Activated CD8-positive, alpha-beta memory T cell treated with anti-CD3 and anti-CD28 coated beads, Interleukin-2, amount 10 ng/mL, durations not matched to agents 7 days and 5 days (primary cell): ENCODE results near the gene RASGRP4. TPM values are rescaled to one million over a fixed set of nuclear protein-coding genes. Genes with fewer than 3 reads are reported as not detected.
"Not testable (repeated sequence)": the region's sequence is repeated elsewhere in the genome, so short reads cannot be mapped to it uniquely, and the experiment has no call there.

ENCODE experiments used
- ATAC-seq: fragments of 150-1000 bp; cut with Tn5 transposase; one replicate; pipeline ENCODE4 v1.10.0; 2021; ENCODE audit warnings: moderate library complexity
- CTCF ChIA-PET: fragments of 350-600 bp; sonication (Branson Sonifier 250); formaldehyde crosslinking; loops from one replicate; lab custom pipeline; 2021; ENCODE audit warnings: antibody characterized with exemption; lab: Charles Lee
- DNase-seq: peaks from one replicate; pipeline ENCODE4 v3.0.0-alpha.2; 2020
- H3K27ac Mint-ChIP-seq: one replicate; pipeline ENCODE4 v1.8.0; 2021; ENCODE audit warnings: mild to moderate bottlenecking, mixed read lengths
- H3K27me3 Mint-ChIP-seq: one replicate; pipeline ENCODE4 v1.8.0; 2021; ENCODE audit warnings: mixed read lengths
- H3K36me3 Mint-ChIP-seq: one replicate; pipeline ENCODE4 v1.8.0; 2021; ENCODE audit warnings: mild to moderate bottlenecking, mixed read lengths
- H3K4me1 Mint-ChIP-seq: one replicate; pipeline ENCODE4 v1.8.0; 2021; ENCODE audit warnings: mixed read lengths
- H3K4me3 Mint-ChIP-seq: one replicate; pipeline ENCODE4 v1.8.0; 2021; ENCODE audit warnings: mild to moderate bottlenecking, moderate library complexity, mixed read lengths
- H3K9me3 Mint-ChIP-seq: one replicate; pipeline ENCODE4 v1.8.0; 2022; ENCODE audit warnings: low read depth, mixed read lengths
- total RNA-seq, 2 experiments: library from RNA; stranded (reverse); gene quantifications; one replicate each; pipeline ENCODE4 v1.2.3, GENCODE V29; 2021

The RASGRP4 gene
- total RNA-seq, 2 experiments from 2014 or later, result 1.4 to 1.6 TPM

DNA sequence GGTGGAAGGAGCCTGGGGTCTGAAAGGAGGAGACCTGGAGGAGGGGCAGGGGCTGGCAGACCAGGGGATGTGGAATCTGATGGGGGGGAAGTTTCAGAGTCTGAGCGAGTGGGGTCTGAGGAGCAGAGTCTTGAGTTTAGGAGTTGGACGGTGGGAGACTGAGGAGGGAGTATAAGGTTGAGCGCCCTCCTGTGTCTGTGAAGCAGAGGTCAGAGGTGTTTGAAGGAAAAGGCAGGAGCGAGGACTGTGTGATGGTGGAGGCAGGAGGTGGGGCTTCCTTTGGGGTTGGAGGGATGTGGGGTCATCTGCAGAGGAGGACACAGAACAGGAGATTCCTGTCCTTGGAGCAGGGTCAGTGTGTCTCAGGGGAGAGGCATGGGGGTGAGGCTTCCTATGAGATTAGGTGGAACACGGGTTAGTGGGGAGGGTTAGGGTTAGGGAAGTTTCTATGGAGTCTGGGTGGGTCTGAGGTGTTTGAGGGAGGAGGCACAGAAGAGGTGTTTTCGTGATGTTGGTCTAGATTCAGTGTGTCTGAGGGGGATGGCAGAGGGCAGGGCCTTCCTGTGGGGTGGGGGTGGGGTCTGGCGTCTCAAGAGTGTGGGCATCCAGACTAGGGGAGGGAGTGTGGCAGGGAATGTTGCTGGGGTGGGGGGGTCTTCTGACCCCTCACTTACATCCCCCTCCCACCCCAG lies 15.8 kb upstream of the RASGRP4 start:
- ATAC-seq (peak; percentile 20), DNase-seq (no peak)
- CTCF ChIA-PET, result no interaction called here
- Mint-ChIP-seq H3K4me1 (peaks cover 10% of the 10 kb centered on the region), H3K4me3 (no peak overlapping the region), H3K36me3 (no peaks in the 10 kb centered on the region), H3K9me3 (no peaks in the 10 kb centered on the region), H3K27ac (no peak overlapping the region), H3K27me3 (peaks cover 6% of the 10 kb centered on the region)

DNA sequence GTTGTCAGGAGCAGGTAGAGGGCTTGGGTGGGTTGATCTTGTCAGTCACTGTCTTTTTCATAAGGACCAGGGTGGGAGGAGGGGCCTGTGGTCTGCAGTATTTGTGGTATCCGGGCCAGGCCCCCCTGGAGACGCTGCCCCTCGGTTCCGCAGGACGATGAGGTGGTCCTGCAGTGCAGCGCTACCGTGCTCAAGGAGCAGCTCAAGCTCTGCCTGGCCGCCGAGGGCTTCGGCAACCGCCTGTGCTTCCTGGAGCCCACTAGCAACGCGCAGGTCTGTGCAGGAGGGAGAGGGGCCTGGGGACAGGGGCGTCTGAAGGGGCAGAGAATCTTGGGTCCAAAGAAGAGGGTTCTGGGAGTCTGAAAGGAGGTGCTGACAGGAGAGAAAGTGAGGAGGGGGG lies 14.6 kb upstream of the RASGRP4 start:
- H3K4me3 Mint-ChIP-seq, result no peak overlapping the region
- no peaks in the 10 kb centered on the region for H3K9me3 Mint-ChIP-seq
- DNase-seq (no peak), ATAC-seq (no peak)
- CTCF ChIA-PET, result no interaction called here
- H3K36me3 Mint-ChIP-seq, result no peaks in the 10 kb centered on the region
- no peak overlapping the region for H3K27ac Mint-ChIP-seq
- peaks cover 5% of the 10 kb centered on the region for H3K4me1 Mint-ChIP-seq
- H3K27me3 Mint-ChIP-seq, result peaks cover 6% of the 10 kb centered on the region

DNA sequence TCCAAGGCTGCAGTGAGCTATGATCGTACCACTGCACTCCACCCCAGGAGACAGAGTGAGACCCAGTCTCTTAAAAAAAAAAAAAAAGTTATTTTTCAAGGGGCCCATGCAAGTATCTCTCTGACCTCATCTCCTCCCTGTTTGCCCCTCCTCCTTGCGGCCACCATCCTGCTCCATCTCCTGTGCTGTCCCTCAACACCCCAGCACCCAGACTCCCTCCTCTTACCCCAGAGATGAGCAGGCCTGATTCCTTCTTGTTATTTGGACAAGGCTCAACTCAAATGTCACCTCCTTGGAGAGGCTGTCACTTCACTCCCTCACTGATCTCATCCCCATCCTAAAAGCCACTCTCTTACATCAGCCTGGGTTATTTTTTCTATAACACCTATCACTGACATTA lies 11.9 kb upstream of the RASGRP4 start:
- H3K27ac Mint-ChIP-seq, result no peak overlapping the region
- CTCF ChIA-PET, result interaction anchor here (2.1 kb wide), 1 partner anchor 35 kb away, joined by 5 read pairs; the partner anchor contains the start of gene FAM98C
- H3K36me3 Mint-ChIP-seq, result no peaks in the 10 kb centered on the region
- H3K9me3 Mint-ChIP-seq, result no peaks in the 10 kb centered on the region
- H3K4me3 Mint-ChIP-seq, result no peak overlapping the region
- peaks cover 5% of the 10 kb centered on the region for H3K4me1 Mint-ChIP-seq
- no peak for ATAC-seq
- H3K27me3 Mint-ChIP-seq, result peaks cover 18% of the 10 kb centered on the region
- DNase-seq, result no peak

DNA sequence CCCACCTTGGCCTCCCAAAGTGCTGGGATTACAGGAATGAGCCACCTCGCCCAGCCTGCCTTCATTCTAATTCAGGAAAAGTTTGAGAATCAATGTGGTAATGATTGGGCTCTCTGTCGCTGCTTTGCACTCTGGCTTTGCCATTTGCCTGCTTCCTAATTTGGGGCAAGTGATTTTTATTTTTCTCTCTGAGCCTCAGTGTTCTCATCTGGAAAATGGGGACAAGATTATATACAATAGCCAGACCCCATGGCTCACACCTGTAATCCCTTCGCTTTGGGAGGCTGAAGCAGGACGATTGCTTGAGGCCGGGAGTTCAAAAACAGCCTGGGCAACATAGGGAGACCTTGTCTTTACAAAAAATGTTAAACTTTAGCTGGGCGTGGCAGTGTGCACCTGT lies 11.3 kb upstream of the RASGRP4 start:
- H3K27ac Mint-ChIP-seq, result no peak overlapping the region
- DNase-seq (no peak), ATAC-seq (no peak)
- peaks cover 5% of the 10 kb centered on the region for H3K4me1 Mint-ChIP-seq
- H3K36me3 Mint-ChIP-seq, result no peaks in the 10 kb centered on the region
- H3K4me3 Mint-ChIP-seq, result no peak overlapping the region
- peaks cover 18% of the 10 kb centered on the region for H3K27me3 Mint-ChIP-seq
- CTCF ChIA-PET, result interaction anchor here (2.1 kb wide), 1 partner anchor 35 kb away, joined by 5 read pairs; the partner anchor contains the start of gene FAM98C
- H3K9me3 Mint-ChIP-seq, result no peaks in the 10 kb centered on the region

DNA sequence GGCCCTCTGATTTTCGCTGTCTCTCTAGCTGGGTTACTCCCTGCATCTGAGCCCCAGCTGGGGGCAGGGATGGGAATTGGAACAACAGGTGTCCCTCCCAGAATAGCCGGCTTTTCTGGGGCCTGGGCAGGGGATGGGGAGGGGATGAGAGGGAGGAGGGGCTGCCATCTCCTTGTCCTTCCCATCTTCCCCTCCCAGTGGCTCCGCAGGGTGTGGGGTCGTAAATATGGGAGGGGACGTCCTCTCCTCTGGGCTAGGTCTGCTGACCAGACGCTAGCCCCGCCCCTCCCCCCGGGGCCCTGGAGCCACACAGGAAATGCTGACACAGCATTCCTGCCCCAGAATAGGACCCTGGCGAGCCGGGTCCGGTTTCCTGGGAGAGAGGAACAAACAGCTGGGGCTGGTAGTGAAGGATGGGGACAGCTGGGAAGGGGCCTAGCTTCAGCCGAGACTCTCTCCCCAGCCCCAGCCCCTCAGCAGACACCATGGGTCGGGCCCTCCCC lies 8.6 kb upstream of the RASGRP4 start:
- no peak for DNase-seq
- Mint-ChIP-seq H3K27me3 (peaks cover 21% of the 10 kb centered on the region), H3K4me3 (no peak overlapping the region), H3K9me3 (no peaks in the 10 kb centered on the region), H3K36me3 (no peaks in the 10 kb centered on the region), H3K4me1 (peaks cover 5% of the 10 kb centered on the region), H3K27ac (no peak overlapping the region)
- CTCF ChIA-PET, result no interaction called here
- no peak for ATAC-seq

DNA sequence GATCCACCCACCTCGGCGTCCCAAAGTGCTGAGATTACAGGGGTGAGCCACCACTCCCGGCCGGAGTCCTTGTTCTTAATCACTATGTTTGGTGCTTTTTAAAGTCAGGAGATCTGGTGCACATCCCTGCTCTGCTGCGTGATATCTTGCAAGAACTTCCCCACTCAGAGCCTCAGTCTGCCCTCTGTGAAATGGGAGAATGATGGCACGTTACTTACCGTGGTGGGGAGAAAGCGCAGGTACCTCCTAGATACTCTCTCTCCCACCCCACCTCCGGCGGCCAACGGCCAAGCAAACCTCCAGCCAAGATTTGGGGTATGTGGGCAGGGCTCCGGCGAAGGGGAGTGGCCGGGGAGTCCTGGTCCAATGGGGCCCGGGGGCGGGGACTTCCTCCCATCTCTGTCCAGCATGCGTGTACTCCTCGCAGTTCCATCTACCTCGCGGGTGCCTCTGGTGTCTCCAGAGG lies 7.3 kb upstream of the RASGRP4 start, which contains the start of gene RYR1:
Gene RYR1, plus strand, starts transcription at position 424 of the 466 bp plus-strand sequence. CDS start 139 bp downstream, outside the sequence.
- DNase-seq (peak; percentile 67), ATAC-seq (peak; percentile 90)
- CTCF ChIA-PET, result no interaction called here
- H3K36me3 Mint-ChIP-seq, result no peaks in the 10 kb centered on the region
- peaks cover 11% of the 10 kb centered on the region for H3K4me1 Mint-ChIP-seq
- peaks cover 24% of the 10 kb centered on the region for H3K27me3 Mint-ChIP-seq
- H3K9me3 Mint-ChIP-seq, result no peaks in the 10 kb centered on the region
- H3K27ac Mint-ChIP-seq, result no peak within 1 kb of the TSS
- no peak within 1 kb of the TSS for H3K4me3 Mint-ChIP-seq

DNA sequence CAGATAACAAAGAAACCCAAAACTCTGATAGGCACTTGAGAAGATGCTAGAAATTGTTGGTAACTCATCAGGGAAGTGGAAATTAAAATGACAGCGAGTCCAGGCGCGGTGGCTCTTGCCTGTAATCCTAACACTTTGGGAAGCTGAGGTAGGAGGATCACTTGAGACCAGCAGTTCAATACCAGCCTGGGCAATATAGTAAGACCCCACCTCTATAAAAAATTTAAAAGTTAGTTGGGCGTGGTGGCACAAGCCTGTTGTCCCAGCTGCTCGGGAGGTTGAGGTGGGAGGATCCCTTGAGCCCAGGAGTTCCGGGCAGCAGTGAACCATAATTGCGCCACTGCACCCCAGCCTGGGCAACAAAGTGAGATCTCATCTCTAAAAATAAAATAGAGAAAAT lies 4.9 kb upstream of the RASGRP4 start:
- Mint-ChIP-seq H3K9me3 (no peaks in the 10 kb centered on the region), H3K4me1 (peaks cover 25% of the 10 kb centered on the region), H3K27me3 (peaks cover 17% of the 10 kb centered on the region), H3K4me3 (no peak overlapping the region), H3K27ac (no peak overlapping the region), H3K36me3 (no peaks in the 10 kb centered on the region)
- no peak for DNase-seq
- ATAC-seq, result no peak
- CTCF ChIA-PET, result no interaction called here

DNA sequence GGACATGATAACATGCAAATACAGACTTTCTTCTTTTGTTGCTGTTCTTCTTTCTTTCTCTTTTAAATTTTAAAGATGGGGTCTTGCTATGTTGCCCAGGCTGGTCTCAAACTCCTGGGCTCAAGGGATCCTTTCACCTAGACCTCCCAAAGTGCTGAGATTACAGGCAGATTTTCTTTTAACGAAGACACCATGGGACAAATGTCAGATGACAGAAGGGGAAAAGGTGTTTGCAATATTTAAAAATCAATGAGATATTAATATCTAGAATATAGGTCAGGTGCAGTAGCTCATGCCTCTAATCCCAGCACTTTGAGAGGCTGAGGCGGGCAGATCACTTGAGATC lies 3.8 kb upstream of the RASGRP4 start:
- H3K27me3 Mint-ChIP-seq, result peaks cover 17% of the 10 kb centered on the region
- no peak overlapping the region for H3K4me3 Mint-ChIP-seq
- no peaks in the 10 kb centered on the region for H3K36me3 Mint-ChIP-seq
- no peak for ATAC-seq
- H3K4me1 Mint-ChIP-seq, result peaks cover 27% of the 10 kb centered on the region
- CTCF ChIA-PET, result interaction anchor here (0.9 kb wide), 1 partner anchor 27 kb away, joined by 3 read pairs; the partner anchor contains the start of gene FAM98C
- DNase-seq, result no peak
- H3K27ac Mint-ChIP-seq, result no peak overlapping the region
- no peaks in the 10 kb centered on the region for H3K9me3 Mint-ChIP-seq

DNA sequence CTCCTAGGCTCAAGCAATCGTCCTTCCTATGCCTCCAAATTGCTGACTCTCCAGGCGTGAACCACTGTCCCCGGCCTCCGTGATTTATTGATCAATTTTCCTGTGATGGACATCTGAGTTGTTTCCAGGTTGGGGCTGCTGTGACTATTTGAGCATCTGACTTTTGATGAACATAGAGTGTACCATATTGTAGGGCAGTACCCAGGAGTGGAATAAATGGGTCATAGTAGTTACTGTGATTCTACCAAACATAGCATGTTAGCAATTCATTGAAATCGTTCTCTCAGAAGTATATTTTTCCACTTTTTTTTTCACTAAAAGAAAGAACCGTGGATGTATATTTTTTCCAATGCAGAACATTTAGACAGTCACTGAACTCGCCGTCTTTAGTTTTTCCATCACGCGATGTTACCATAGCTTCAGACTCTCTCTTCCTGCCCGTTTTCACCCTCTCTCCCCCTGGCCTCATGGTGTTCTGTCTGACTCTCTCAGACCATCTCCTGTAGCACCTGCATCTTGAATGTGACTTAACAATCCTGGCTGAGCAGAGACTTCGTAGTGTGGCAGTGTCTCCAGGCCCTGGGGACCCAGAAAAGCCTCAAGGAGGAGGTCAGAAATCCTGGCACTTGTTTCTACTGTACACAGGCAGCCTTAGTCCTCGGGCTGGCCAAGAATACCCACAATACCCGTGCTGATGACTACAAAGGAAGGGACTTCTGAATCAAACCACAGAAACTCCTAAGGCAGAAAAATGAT lies 3.2 kb upstream of the RASGRP4 start:
- Mint-ChIP-seq H3K4me1 (peaks cover 27% of the 10 kb centered on the region), H3K27ac (peak overlapping the region; percentile 25), H3K36me3 (no peaks in the 10 kb centered on the region), H3K27me3 (peaks cover 13% of the 10 kb centered on the region), H3K9me3 (no peaks in the 10 kb centered on the region), H3K4me3 (no peak overlapping the region)
- no peak for DNase-seq
- peak; percentile 24 for ATAC-seq
- CTCF ChIA-PET, result interaction anchor here (0.9 to 3.5 kb wide), 2 partner anchors 26 kb away, joined by 3 to 15 read pairs; partner anchors contain the start of gene FAM98C

DNA sequence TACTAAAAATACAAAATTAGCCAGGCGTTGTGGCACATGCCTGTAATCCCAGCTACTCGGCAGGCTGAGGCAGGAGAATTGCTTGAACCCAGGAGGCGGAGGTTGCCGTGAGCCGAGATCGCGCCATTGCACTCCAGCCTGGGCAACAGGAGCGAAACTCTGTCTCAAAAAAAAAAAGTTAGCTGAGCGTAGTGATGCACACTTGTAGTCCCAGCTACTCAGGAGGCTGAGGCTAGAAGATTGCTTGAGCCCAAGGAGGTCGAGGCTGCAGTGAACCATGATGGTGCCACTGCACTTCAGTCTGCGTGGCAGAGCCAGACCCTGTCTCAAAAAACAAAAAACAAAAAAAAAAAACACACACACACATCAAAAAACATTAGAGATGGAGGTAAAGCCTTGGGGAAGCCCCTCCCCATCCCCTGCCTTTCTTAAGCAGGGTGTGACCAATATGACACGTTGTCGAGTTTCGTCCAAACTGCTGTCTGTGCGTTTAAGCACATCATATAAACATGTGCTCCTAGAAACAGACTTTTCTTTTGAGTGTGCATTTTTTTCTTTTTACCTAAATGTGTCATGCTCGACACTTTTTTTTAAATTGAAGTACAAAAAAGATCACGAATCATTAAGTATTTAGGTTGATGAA lies 1.1 kb upstream of the RASGRP4 start:
- not testable (repeated sequence) for H3K36me3 Mint-ChIP-seq, H3K9me3 Mint-ChIP-seq, H3K4me3 Mint-ChIP-seq, H3K27me3 Mint-ChIP-seq
- ATAC-seq (peak; percentile 75), DNase-seq (peak; percentile 57)
- CTCF ChIA-PET, result interaction anchor here (3.5 kb wide), 1 partner anchor 24 kb away, joined by 15 read pairs; the partner anchor contains the start of gene FAM98C
- H3K4me1 Mint-ChIP-seq, result peaks cover 24% of the 10 kb centered on the region
- H3K27ac Mint-ChIP-seq, result peak overlapping the region; percentile 49

DNA sequence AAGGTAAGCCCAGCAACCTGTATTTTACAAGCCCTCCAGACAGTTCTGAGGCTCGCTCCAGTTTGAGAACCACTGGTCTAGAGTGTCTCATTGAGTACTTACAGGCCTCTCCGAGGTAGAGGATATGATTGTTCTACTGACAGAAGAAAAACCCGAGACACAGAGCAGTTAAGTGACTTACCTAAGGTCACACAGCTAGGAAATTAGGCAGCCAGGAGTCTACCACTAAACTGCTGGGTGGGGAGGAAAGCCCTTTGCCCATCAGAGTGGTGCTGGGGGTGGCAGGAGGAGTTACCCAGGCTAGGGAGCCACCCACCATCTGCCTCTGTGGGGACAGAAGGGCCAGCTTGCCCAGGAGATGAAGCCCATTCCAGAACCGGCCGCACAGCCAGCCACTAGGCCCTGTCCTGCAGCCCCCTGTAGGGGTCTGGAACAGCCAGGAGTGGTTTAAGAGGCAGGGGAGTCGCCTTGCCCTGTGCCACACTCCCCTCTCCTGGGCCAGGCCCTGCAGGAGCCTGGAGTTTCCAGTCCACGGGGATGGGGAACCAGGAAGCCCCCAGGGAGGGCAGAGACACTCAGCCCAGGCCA lies 703 bp downstream of the RASGRP4 start:
- peaks cover 24% of the 10 kb centered on the region for H3K4me1 Mint-ChIP-seq
- no peaks in the 10 kb centered on the region for H3K9me3 Mint-ChIP-seq
- H3K27ac Mint-ChIP-seq, result no peak overlapping the region
- ATAC-seq (no peak), DNase-seq (no peak)
- no peaks in the 10 kb centered on the region for H3K36me3 Mint-ChIP-seq
- H3K4me3 Mint-ChIP-seq, result no peak overlapping the region
- H3K27me3 Mint-ChIP-seq, result peaks cover 3% of the 10 kb centered on the region
- CTCF ChIA-PET, result interaction anchor here (3.5 kb wide), 1 partner anchor 22 kb away, joined by 15 read pairs; the partner anchor contains the start of gene FAM98C

DNA sequence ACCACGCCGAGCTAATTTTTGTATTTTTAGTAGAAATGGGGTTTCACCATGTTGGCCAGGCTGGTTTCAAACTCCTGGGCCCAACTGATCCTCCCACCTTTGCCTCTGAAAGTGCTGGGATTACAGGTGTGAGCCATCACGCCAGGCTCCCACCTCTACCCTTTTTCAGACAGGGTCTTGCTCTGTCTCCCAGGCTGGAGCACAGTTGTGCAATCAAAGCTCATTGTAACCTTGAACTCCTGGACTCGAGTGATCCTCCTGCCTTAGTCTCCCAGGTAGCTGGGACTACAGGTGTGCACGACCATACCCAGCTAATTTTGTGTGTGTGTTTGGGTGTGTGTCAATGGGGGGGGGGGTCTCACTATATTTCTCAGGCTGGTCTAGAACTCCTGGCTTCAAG lies 1.7 kb downstream of the RASGRP4 start:
- Mint-ChIP-seq H3K27ac (no peak overlapping the region), H3K4me1 (peaks cover 19% of the 10 kb centered on the region), H3K36me3 (no peaks in the 10 kb centered on the region), H3K27me3 (no peaks in the 10 kb centered on the region), H3K9me3 (no peaks in the 10 kb centered on the region), H3K4me3 (no peak overlapping the region)
- CTCF ChIA-PET, result interaction anchor here (0.8 to 0.9 kb wide), 2 partner anchors 22 to 506 kb away, joined by 3 to 6 read pairs; partner anchors contain the start of genes FAM98C, MRPS12 and SARS2
- ATAC-seq (no peak), DNase-seq (no peak)

DNA sequence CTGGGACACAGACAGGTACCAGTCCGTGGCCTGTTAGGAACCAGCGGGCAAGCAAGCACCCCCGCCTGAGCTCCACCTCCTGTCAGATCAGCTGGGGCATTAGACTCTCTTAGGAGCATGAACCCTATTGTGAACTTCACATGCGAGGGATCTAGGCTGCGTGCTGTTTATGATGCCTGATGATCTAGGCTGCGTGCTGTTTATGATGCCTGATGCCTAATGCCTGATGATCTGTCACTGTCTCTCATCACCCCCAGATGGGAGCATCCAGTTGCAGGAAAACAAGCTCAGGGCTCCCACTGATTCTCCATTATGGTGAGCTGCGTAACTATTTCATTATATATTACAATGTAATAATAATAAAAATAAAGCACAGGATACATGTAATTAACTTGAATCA lies 3.6 kb downstream of the RASGRP4 start:
- no peak overlapping the region for H3K27ac Mint-ChIP-seq
- ATAC-seq, result no peak

More for the DNA sequence above, 3.6 kb downstream of the RASGRP4 start:
- no peaks in the 10 kb centered on the region for H3K27me3 Mint-ChIP-seq
- H3K9me3 Mint-ChIP-seq, result no peaks in the 10 kb centered on the region
- CTCF ChIA-PET, result no interaction called here
- peaks cover 19% of the 10 kb centered on the region for H3K4me1 Mint-ChIP-seq
- no peak overlapping the region for H3K4me3 Mint-ChIP-seq
- no peak for DNase-seq
- no peaks in the 10 kb centered on the region for H3K36me3 Mint-ChIP-seq
